GM23248 (cell line): ENCODE measurements around the gene CFAP119. TPM values are rescaled to one million over a fixed set of nuclear protein-coding genes. Genes with fewer than 3 reads are reported as not detected.

Experiments used
- DNase-seq: peaks from one replicate; pipeline ENCODE4 v3.0.0-alpha.2; 2015
- H2AFZ ChIP-seq: fragments of 200-600 bp; sonication (generic); 2 replicates; pipeline ENCODE4 v1.6.1; 2016; ENCODE audit warnings: antibody characterized with exemption
- H3F3A ChIP-seq: fragments of 200-600 bp; sonication (generic); 2 replicates; pipeline ENCODE4 v1.6.1; 2016; ENCODE audit warnings: mild to moderate bottlenecking, antibody characterized with exemption, mixed run types; ENCODE audit not compliant: insufficient read depth
- H3K27ac ChIP-seq: fragments of 200-600 bp; sonication (generic); 2 replicates; pipeline ENCODE4 v1.5.1; 2016; ENCODE audit warnings: mild to moderate bottlenecking
- H3K27me3 ChIP-seq: fragments of 200-600 bp; sonication (generic); replicated peaks from 2 replicates; pipeline ENCODE4 v1.6.1; 2016; ENCODE audit warnings: mild to moderate bottlenecking; ENCODE audit not compliant: insufficient read depth
- H3K36me3 ChIP-seq: fragments of 200-600 bp; sonication (generic); 2 replicates; pipeline ENCODE4 v1.6.1; 2016; ENCODE audit warnings: low read depth, mild to moderate bottlenecking
- H3K4me1 ChIP-seq: fragments of 200-600 bp; sonication (generic); 2 replicates; pipeline ENCODE4 v1.6.1; 2016; ENCODE audit warnings: mild to moderate bottlenecking; ENCODE audit not compliant: insufficient read depth
- H3K4me2 ChIP-seq: fragments of 200-600 bp; sonication (generic); one replicate; pipeline ENCODE4 v1.6.1; 2016; ENCODE audit warnings: mild to moderate bottlenecking; ENCODE audit not compliant: unreplicated experiment
- H3K4me3 ChIP-seq: fragments of 200-600 bp; sonication (generic); 2 replicates; pipeline ENCODE4 v1.5.1; 2016; ENCODE audit warnings: mild to moderate bottlenecking
- H3K79me2 ChIP-seq: fragments of 200-600 bp; sonication (generic); 2 replicates; pipeline ENCODE4 v1.6.1; 2016; ENCODE audit warnings: mild to moderate bottlenecking; ENCODE audit not compliant: insufficient read depth
- H3K9ac ChIP-seq: fragments of 200-600 bp; sonication (generic); 2 replicates; pipeline ENCODE4 v1.6.1; 2016; ENCODE audit warnings: mild to moderate bottlenecking
- H3K9me2 ChIP-seq: fragments of 200-600 bp; sonication (generic); 2 replicates; pipeline ENCODE4 v1.6.1; 2016; ENCODE audit warnings: mixed run types, mild to moderate bottlenecking, moderate library complexity; ENCODE audit not compliant: insufficient read depth
- H3K9me3 ChIP-seq: fragments of 200-600 bp; sonication (generic); one replicate; pipeline ENCODE4 v1.6.1; 2017; ENCODE audit warnings: low read depth
- H4K20me1 ChIP-seq: fragments of 200-600 bp; sonication (generic); 2 replicates; pipeline ENCODE4 v1.6.0; 2016; ENCODE audit not compliant: insufficient read depth
- EZH2 ChIP-seq: fragments of 200-600 bp; sonication (generic); IDR thresholded peaks from 2 replicates; pipeline ENCODE4 v1.6.1; 2018; ENCODE audit warnings: antibody characterized with exemption, mild to moderate bottlenecking; ENCODE audit not compliant: insufficient read depth, poor library complexity, severe bottlenecking
- EZH2phosphoT487 ChIP-seq: fragments of 200-600 bp; sonication (generic); IDR thresholded peaks from 2 replicates; pipeline ENCODE4 v1.6.1; 2018; ENCODE audit warnings: antibody characterized with exemption, moderate library complexity, mild to moderate bottlenecking, low read depth; ENCODE audit not compliant: insufficient read depth
- WGBS, 2 experiments: methylation state at CpG; one replicate each; pipeline ENCODE4 v1.1.6; 2015 to 2017; ENCODE audit warnings: low lambda C conversion rate in 2 of 2, low coverage in 1 of 2; ENCODE audit errors: missing lambda C conversion rate in 2 of 2; 5-methylcytosine and 5-hydroxymethylcytosine counted together
- in situ Hi-C: fragments of 300-500 bp; cut with MboI; formaldehyde crosslinking; loops from 2 replicates; pipeline ENCODE4 v1.15.0; 2020
- polyA plus RNA-seq: library from polyadenylated mRNA; unstranded; fragments of >200 nt; fragmentation: Nextera tagmentation; extraction: Ambion mirVana; gene quantifications from 2 replicates; pipeline ENCODE4 v1.2.1, GENCODE V29; 2016
- total RNA-seq: library from RNA; depleted of rRNA; stranded (reverse); fragments of >200 nt; shearing (Covaris generic); gene quantifications from 2 replicates; pipeline ENCODE4 v1.2.3, GENCODE V29; 2014

CFAP119 gene
- total and polyA plus RNA-seq, 2 experiments from 2014 or later = 2.7 to 4.6 TPM

DNA sequence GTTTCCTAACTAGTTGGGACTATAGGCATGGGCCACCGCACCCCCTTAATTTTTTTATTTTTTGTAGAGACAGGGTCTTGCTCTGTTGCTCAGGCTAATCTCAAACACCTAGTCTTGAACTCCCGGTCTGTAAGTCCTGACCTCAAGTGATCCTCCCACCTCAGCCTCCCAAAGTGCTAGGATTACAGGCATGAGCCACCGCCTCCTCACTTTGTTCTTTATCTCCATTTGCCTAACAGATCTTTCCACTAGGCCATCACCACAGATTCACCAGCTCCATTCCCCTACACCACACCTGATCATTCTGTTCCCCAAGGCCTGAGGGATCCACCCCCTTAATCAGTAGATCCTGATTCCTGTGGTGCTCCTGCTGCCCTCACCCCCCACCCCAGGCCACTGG lies 32.8 kb upstream of the CFAP119 start:
- H2AFZ ChIP-seq = no peak overlapping the region
- H3K4me3 ChIP-seq = no peak overlapping the region
- no peak for DNase-seq
- TF ChIP-seq EZH2 = no peak
- TF ChIP-seq EZH2phosphoT487 = no peak
- no peaks in the 10 kb centered on the region for H3K79me2 ChIP-seq
- no peak overlapping the region for H3K27ac ChIP-seq
- no peaks in the 10 kb centered on the region for H3K9me3 ChIP-seq
- no peaks in the 10 kb centered on the region for H3K4me1 ChIP-seq
- H3K4me2 ChIP-seq = no peak overlapping the region
- 88% methylated on average over 3 of the region's 3 CpGs for WGBS, 2 experiments
- no peaks in the 10 kb centered on the region for H3K9me2 ChIP-seq
- in situ Hi-C loops = no loop called here
- no peak overlapping the region for H3K9ac ChIP-seq
- no peaks in the 10 kb centered on the region for H3K36me3 ChIP-seq
- no peaks in the 10 kb centered on the region for H3F3A ChIP-seq
- no peaks in the 10 kb centered on the region for H4K20me1 ChIP-seq
- no peaks in the 10 kb centered on the region for H3K27me3 ChIP-seq

DNA sequence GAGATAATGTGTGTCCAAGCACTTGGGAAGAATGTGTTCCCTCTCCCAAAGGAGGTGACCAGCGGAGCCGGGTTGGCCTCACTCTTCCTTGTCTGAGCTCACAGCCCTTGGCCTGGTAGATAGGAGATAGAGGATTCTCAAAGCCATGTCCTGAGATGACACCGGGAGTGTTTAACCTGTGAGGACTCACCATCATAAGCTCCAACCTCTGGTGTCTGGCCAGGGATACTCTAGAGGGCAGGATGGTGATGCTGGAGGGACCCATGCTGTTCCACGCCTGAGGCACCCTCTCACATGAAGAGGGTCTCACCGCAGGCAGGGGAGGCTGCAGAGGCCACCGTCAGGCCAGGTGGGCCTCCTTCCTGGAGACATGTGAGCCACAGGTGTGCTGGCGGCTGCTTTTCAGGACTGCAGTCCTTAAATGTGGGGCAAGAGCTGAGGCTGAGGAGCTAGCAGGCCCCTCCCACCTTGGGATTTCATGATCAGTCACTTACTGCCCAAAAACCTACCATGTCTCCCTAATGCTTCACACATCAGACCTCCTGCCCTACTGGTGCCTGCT lies 31.7 kb upstream of the CFAP119 start:
- WGBS, 2 experiments = 66 to 69% methylated on average over 7 of the region's 7 CpGs
- H4K20me1 ChIP-seq = no peaks in the 10 kb centered on the region
- DNase-seq = no peak
- no peak for TF ChIP-seq EZH2phosphoT487
- TF ChIP-seq EZH2 = no peak
- H3K9me3 ChIP-seq = no peaks in the 10 kb centered on the region
- no peak overlapping the region for H3K9ac ChIP-seq
- no peak overlapping the region for H2AFZ ChIP-seq
- in situ Hi-C loops = no loop called here
- no peaks in the 10 kb centered on the region for H3K4me1 ChIP-seq
- no peaks in the 10 kb centered on the region for H3F3A ChIP-seq
- no peaks in the 10 kb centered on the region for H3K27me3 ChIP-seq
- no peaks in the 10 kb centered on the region for H3K36me3 ChIP-seq
- H3K79me2 ChIP-seq = no peaks in the 10 kb centered on the region
- no peak overlapping the region for H3K4me2 ChIP-seq
- no peaks in the 10 kb centered on the region for H3K9me2 ChIP-seq
- H3K27ac ChIP-seq = no peak overlapping the region
- no peak overlapping the region for H3K4me3 ChIP-seq

DNA sequence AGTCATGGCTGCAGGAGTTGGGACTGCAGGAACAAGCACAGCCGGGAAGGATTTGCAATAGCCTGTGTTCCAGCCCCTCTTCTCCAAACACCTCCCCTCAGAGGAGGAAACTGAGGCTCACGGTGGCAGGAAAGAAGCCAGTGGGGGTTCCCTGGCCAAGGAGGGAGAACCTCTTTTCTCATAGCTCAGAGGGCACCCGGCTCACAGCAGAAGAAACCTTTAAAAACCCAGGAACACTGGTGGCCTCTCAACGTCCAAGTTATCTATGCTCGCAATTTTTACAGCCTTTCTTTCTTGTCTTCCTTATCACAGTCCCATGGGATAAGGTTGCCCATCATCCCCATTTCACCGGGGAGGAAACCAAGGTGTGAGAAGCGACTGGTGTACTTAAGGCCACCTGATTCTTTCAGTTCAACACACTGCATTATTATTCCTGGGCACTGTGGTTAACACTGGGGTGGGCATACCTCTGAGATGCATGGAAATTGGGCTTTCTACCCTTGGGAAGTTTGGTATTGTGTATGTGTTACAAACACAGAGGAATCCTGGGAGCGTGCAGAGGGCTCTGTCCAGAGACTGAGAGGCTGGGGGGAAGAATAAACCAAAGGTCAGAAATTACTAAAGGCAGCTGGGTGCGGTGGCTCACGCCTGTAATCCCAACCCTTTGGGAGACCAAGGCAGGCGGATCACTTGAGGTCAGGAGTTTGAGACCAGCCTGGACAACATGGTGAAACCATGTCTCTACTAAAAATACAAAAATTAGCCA lies 25.9 kb upstream of the CFAP119 start:
- no peaks in the 10 kb centered on the region for H3F3A ChIP-seq

DNA sequence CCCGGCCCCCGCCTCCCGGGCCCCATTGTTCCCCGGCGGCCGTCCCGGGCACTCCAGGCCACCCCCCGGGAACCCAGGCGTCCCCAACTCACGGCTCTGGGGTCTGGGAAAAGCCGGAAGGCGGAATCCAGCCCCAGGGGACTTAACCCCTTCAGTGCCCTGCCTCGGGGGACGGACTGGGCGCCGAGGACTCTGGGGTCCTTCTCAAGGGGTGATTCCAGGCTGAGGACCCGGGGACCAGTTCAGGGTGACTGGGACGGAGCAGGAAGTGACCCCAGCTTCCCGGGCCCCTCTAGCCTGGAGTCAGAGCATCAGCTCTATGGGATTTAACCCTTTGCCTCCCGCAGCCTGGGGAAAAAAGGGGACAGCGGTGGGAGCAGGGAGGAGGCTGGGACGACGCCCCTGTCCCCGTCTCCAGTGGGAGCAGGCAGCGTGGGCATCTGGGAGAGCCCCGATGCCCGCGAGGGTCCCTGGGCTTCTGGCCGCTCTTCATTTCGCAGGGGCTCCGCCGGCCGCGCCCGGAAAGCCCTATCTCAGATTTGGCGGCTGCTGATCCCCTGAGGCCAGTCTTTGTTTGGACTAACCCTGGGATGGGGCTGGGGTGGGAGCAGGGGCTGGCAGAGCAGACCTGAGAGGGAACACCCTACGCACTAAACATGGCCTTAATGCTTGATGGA lies 25.2 kb upstream of the CFAP119 start, which contains the start of gene ZNF629:
Gene ZNF629, minus strand, starts transcription at position 270 of the 677 bp plus-strand sequence. CDS start 2,723 bp downstream, outside the sequence.
- peak within 1 kb of the TSS; percentile 98 for H3K4me2 ChIP-seq
- TF ChIP-seq EZH2phosphoT487 (no peak), EZH2 (no peak)
- peaks cover 32% of the 10 kb centered on the region for H3K79me2 ChIP-seq
- peak within 1 kb of the TSS; percentile 90 for H3K4me3 ChIP-seq
- no peaks in the 10 kb centered on the region for H3K27me3 ChIP-seq
- no peaks in the 10 kb centered on the region for H3F3A ChIP-seq
- no peaks in the 10 kb centered on the region for H3K9me3 ChIP-seq
- H3K4me1 ChIP-seq = no peaks in the 10 kb centered on the region; the same call in 1 of the 2 replicates
- 0 to 3% methylated on average over 30 to 36 of the region's 37 CpGs for WGBS, 2 experiments
- no peaks in the 10 kb centered on the region for H4K20me1 ChIP-seq
- peak within 1 kb of the TSS; percentile 93 for H3K9ac ChIP-seq
- H3K9me2 ChIP-seq = no peaks in the 10 kb centered on the region
- peak within 1 kb of the TSS; percentile 100 for H2AFZ ChIP-seq
- H3K36me3 ChIP-seq = no peaks in the 10 kb centered on the region
- H3K27ac ChIP-seq = peak within 1 kb of the TSS; percentile 52
- peak; percentile 78 for DNase-seq
- in situ Hi-C loops = no loop called here

More for the DNA sequence above, 25.9 kb upstream of the CFAP119 start:
- no peaks in the 10 kb centered on the region for H3K36me3 ChIP-seq
- no peaks in the 10 kb centered on the region for H4K20me1 ChIP-seq
- H3K27me3 ChIP-seq = no peaks in the 10 kb centered on the region
- H3K4me2 ChIP-seq = peak overlapping the region; percentile 84
- H3K4me1 ChIP-seq = no peaks in the 10 kb centered on the region; the same call in 1 of the 2 replicates
- peak overlapping the region; percentile 100 for H2AFZ ChIP-seq
- peak overlapping the region; percentile 90 for H3K4me3 ChIP-seq
- H3K9ac ChIP-seq = peak overlapping the region; percentile 93
- H3K79me2 ChIP-seq = peaks cover 32% of the 10 kb centered on the region
- in situ Hi-C loops = no loop called here
- TF ChIP-seq EZH2phosphoT487 = no peak
- 29 to 34% methylated on average over 11 of the region's 11 CpGs for WGBS, 2 experiments
- peak overlapping the region; percentile 52 for H3K27ac ChIP-seq
- no peaks in the 10 kb centered on the region for H3K9me2 ChIP-seq
- DNase-seq = peak; percentile 14
- no peaks in the 10 kb centered on the region for H3K9me3 ChIP-seq
